ENCODE measurements around the gene AGAP1. TPM values are rescaled to one million over a fixed set of nuclear protein-coding genes. Genes with fewer than 3 reads are reported as not detected.

Gene AGAP1
- total RNA-seq, 6 experiments from 2014 or later = 8.1 to 11.2 (median 9.8) TPM

DNA sequence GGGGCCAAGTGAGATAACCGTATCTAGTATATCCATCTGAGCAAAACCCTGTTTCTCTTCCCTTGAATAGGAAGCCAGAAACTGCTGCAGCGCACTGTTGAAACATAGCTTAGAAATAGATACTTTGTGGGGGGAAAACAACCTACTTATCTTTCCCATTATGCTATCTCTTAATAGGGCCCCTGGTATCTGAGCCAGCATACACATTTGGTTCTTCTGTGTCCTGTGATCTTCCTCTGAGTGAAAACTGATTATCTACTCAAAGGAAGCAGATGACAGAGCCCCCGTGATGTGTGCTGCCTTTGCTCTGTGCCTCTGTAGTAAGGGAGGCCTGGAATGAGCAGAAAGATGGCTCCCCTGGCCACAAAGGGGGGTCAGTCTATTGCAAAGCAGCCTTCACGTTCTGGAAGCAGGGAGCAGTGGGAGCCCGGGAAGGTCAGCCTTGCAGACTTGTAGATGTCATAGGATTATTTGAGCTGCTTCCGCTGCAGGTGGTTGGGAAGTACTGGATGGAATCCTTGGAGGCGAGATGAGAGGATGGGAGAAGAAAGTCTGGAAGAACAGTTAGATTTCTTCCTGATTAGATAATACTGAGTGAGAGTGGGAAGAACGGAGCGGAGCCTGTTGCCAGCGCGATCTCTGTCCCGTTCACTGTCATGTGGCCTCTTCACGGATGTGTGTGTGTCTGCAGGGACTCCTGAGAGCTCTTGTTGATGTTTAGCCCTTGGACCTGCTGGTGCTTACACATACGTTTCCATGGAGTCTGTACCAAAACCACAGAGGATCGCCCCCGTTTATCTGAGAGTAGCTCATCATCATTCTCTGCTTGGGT is 150.1 kb downstream of the AGAP1 start:
- no peak for DNase-seq
- intact Hi-C loops (cut with DNase I) = no loop called here

DNA sequence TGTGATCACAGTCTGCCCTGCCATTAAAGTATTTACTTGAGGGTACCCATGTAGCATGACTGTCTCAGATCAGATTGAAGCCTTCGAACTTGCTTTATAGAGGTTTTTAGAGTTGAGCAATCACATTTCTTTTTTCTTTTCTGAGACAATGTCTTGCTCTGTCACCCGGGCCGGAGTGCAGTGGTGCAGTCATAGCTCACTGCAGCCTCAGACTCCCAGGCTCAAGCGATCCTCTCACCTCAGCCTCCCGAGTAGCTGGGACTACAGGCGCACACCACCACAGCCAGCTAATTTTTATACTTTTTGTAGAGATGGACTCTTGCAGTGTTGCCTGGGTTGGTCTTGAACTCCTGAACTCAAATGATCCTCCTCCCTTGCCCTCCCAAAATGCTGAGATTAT is 153.4 kb downstream of the AGAP1 start:
- DNase-seq (no peak), ATAC-seq (no peak)
- Histone ChIP-seq H3K27ac (no peak overlapping the region), H3K27me3 (no peaks in the 10 kb centered on the region), H3K4me1 (no peaks in the 10 kb centered on the region), H3K36me3 (no peaks in the 10 kb centered on the region), H3K4me3 (no peak overlapping the region), H3K9me3 (no peaks in the 10 kb centered on the region)
- WGBS (ENCODE audit: insufficient coverage, low coverage, low lambda C conversion rate, missing lambda C conversion rate) = 98% methylated on average over 5 of the region's 6 CpGs
- TF ChIP-seq, protein P1, sequence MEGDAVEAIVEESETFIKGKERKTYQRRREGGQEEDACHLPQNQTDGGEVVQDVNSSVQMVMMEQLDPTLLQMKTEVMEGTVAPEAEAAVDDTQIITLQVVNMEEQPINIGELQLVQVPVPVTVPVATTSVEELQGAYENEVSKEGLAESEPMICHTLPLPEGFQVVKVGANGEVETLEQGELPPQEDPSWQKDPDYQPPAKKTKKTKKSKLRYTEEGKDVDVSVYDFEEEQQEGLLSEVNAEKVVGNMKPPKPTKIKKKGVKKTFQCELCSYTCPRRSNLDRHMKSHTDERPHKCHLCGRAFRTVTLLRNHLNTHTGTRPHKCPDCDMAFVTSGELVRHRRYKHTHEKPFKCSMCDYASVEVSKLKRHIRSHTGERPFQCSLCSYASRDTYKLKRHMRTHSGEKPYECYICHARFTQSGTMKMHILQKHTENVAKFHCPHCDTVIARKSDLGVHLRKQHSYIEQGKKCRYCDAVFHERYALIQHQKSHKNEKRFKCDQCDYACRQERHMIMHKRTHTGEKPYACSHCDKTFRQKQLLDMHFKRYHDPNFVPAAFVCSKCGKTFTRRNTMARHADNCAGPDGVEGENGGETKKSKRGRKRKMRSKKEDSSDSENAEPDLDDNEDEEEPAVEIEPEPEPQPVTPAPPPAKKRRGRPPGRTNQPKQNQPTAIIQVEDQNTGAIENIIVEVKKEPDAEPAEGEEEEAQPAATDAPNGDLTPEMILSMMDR (IDR thresholded peaks at IDR 0.05) = no peak
- TF ChIP-seq POLR2A (IDR thresholded peaks at IDR 0.05) = no peak
- intact Hi-C loops (cut with DNase I) = no loop called here

More for the DNA sequence above, 150.1 kb downstream of the AGAP1 start:
- Histone ChIP-seq H3K9me3 (no peaks in the 10 kb centered on the region), H3K4me3 (no peak overlapping the region), H3K36me3 (no peaks in the 10 kb centered on the region), H3K27me3 (no peaks in the 10 kb centered on the region), H3K4me1 (no peaks in the 10 kb centered on the region), H3K27ac (no peak overlapping the region)
- no peak for TF ChIP-seq POLR2A (IDR thresholded peaks at IDR 0.05)
- TF ChIP-seq, protein P1 (IDR thresholded peaks at IDR 0.05) = no peak
- 85% methylated on average over 12 of the region's 16 CpGs for WGBS (ENCODE audit: insufficient coverage, low coverage, low lambda C conversion rate, missing lambda C conversion rate)
- no peak for ATAC-seq

DNA sequence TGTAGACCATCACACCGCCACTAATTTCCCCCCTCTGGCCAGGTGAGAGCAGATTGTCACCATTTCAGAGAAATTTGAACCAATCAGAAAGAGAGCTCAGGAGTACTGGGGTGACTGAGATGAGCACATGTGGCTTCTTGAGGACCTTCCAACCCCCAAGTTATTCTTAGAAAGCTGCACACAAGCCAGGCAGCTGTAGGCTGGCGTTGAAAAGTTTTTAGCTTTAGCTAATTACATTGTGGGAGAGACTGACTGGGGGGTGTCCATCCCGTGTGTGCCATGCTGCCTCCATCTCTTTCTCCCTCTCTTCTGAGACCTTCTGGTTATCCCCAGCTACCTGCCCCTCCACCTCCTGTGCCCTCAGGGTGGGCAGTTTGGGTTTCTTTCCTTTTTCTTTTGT is 154.0 kb downstream of the AGAP1 start:
- WGBS (ENCODE audit: insufficient coverage, low coverage, low lambda C conversion rate, missing lambda C conversion rate) = 70% methylated on average over 3 of the region's 3 CpGs
- ATAC-seq (no peak), DNase-seq (no peak)
- no peaks in the 10 kb centered on the region for H3K9me3 ChIP-seq
- H3K27me3 ChIP-seq = no peaks in the 10 kb centered on the region
- intact Hi-C loops (cut with DNase I) = no loop called here
- no peaks in the 10 kb centered on the region for H3K36me3 ChIP-seq
- H3K27ac ChIP-seq = no peak overlapping the region
- H3K4me1 ChIP-seq = no peaks in the 10 kb centered on the region
- TF ChIP-seq POLR2A (IDR thresholded peaks at IDR 0.05) = no peak
- TF ChIP-seq, protein P1 (IDR thresholded peaks at IDR 0.05) = no peak
- no peak overlapping the region for H3K4me3 ChIP-seq

DNA sequence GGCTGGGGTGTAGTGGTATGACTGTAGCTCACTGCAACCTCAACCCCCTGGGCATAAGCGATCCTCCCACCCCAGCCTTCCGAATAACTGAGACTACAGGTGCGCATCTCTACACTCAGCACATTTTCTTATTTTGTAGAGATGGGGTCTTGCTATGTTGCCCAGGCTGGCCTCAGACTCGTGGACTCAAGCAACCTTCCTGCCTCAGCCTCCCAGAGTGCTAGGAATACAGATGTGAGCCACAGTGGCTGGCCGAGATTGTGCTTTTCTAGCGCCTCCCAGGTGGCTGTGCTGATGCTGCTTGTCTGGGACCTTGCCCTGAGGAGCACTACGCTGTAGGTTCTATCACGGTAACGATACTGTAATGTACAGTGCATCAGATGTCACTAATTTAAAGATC is 155.6 kb downstream of the AGAP1 start:
- Histone ChIP-seq H3K27ac (no peak overlapping the region), H3K4me3 (no peak overlapping the region), H3K4me1 (no peaks in the 10 kb centered on the region), H3K36me3 (no peaks in the 10 kb centered on the region), H3K27me3 (no peaks in the 10 kb centered on the region), H3K9me3 (no peaks in the 10 kb centered on the region)
- WGBS (ENCODE audit: insufficient coverage, low coverage, low lambda C conversion rate, missing lambda C conversion rate) = 86% methylated on average over 4 of the region's 9 CpGs
- DNase-seq (no peak), ATAC-seq (no peak)
- no peak for TF ChIP-seq POLR2A (IDR thresholded peaks at IDR 0.05)
- TF ChIP-seq, protein P1 (IDR thresholded peaks at IDR 0.05) = no peak
- intact Hi-C loops (cut with DNase I) = no loop called here

Data from right lobe of liver (tissue), 6 donors.